Skin epidermis (tissue), 12 donors: ENCODE results near the gene VAV2.
"Not testable (repeated sequence)": the region's sequence is repeated elsewhere in the genome, so short reads cannot be mapped to it uniquely, and the experiment has no call there.

ENCODE experiments used
- H3K27ac ChIP-seq, 21 experiments: fragments of 200-600 bp; sonication (generic) in 11 of 21; one replicate each; pipeline ENCODE4 v1.5.0; 2020; ENCODE audit warnings: mild to moderate bottlenecking in 3 of 21, inconsistent platforms in 2 of 21, moderate library complexity in 2 of 21
- H3K4me3 ChIP-seq, 7 experiments: fragments of 200-600 bp; sonication (generic) in 2 of 7; one replicate each; pipeline ENCODE4 v1.5.0; 2020; ENCODE audit warnings: inconsistent platforms in 2 of 7, mild to moderate bottlenecking in 2 of 7, moderate library complexity in 1 of 7

VAV2 gene

DNA sequence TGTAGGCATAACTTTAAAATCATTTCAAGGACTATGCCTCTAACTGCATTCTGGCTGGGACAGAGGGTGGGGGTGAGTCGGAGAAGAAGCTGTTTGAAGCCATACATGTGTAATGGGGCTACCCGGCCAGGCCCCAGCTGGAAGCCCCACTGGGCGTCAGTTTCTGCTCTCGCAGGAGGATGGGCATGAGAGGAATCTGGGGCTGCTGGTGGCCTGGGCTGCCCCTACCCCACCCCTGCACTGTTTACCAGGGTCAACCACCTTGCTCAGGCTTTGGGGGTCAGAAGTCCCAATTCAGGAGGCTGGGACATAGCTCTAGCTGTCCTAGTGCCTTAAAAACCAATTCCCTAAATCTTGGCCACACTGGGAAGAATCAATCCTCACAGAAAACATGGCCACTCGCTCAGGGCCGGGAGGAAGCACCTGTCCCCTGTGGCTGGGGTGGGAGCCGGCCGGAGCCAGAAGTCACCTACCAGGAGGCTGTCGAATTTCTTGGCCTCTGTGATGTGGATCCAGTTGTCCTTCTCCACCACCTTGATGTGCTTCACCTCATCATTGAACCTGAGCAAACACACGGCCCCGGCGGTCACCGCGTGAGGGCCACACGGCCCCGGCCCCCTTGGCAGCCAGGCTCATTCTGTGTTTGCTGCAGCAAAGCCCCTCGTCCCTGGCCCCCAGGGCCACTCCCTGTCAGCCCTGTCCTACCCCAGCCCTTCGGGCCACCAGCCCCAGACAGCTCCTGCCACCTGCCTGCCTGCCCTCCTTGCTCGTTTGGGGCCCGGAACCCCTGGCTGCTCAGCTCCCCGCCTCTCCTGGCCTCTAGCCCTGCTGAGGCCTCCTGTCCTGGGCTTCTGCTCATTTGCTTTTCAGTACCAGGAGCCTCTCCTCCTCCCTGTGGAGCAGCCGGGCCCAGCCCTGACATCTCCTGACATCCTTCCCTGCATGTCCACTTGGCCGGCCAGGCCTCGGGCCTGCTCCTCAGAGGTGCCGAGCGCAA is 220.3 kb downstream of the VAV2 start:
- Histone ChIP-seq H3K4me3 (no peak overlapping the region), H3K27ac (no peak overlapping the region)

DNA sequence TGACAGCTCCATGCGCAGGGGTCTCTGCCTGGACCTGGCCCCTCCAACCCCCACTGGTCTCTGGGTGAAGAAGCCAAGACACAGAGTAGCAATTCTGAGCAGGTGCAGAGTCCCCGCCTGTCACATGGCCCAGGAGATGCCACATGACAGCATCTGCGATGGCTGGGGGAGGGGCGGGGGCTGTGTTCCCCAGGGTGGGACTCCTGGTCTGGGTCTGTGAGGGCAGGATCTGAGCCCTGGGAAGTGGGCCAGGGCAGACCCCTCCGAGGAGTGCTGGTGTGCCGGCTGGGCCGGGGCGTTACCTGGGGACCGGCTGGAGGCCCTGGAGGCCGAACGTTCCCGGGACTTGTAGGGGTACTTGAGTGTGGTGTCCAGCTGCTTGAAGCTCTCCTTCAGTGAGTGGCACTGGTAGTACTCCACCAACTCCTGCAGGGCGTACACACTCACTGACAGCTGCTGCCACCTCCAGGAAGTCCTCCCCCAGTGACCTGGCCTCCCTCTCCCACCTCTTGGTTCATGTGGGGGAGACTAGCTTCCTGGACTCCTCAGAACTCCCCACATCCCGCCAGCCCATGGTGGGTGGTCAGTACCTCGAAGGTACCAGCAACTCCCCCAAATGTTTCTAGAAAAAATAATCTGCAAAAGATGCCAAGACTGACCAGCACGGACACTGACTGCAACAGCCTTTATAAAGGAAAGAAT is 221.9 kb downstream of the VAV2 start:
- H3K27ac ChIP-seq, result no peak overlapping the region
- no peak overlapping the region for H3K4me3 ChIP-seq

DNA sequence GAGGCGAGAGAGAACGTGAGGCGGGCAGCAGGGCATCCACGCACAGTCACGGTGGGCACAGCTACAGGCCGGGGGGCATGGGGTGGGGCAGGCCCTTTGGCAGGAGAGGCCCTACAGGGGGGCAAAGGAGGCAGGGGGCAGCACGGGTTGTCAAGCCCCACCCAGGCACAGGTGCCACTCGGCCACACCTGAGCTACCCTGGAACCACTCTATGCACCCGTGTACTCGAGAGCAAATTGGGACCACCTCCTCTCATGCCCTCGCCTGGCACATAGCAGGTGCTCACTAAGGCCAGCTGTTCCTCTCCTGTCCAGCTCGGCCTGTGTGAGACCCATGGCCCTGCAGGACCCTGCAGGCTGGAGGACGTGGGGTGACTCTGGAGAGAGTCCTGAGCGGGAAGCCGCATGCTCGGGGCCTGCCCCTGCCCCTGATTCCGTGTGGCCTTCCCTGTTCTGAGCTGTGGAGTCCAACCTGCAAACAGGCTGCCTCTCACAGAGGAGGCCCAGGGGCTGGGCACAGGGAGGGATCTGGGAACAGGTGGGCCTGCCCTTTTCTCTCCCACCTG is 222.5 kb downstream of the VAV2 start:
- no peak overlapping the region for H3K4me3 ChIP-seq
- no peak overlapping the region for H3K27ac ChIP-seq

DNA sequence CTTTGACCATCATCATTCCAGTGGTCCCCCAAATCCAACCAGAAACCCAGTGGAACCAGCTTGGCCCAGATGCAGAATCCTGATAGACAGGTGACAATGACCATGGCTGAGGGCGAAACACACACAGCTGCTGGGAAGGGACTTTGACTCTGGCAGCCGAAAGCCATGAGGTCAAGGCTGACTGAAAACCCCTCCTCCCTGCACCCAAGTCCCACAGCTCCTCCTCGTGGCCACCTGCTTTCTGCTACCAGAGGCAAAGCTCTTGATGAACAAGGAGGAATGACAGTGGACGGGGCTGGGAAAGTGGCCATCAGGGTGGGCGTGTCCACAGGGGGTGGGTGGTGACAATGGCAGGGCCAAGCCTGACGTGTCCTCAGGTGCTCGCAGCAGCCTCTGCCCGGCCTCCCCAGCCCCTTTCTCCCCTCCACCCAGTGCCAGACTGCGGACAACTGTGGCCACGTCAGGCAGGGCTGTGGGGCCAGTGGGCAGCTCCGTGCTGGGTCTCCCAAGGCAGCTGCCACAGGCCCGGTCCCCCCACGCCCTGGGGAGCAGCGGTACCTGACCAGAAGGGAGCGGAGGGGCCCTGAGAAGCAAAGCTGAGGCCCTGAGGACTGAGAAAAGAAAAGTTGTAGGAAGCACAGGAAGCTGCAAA is 223.1 kb downstream of the VAV2 start:
- Histone ChIP-seq H3K4me3 (no peak overlapping the region), H3K27ac (no peak overlapping the region)

DNA sequence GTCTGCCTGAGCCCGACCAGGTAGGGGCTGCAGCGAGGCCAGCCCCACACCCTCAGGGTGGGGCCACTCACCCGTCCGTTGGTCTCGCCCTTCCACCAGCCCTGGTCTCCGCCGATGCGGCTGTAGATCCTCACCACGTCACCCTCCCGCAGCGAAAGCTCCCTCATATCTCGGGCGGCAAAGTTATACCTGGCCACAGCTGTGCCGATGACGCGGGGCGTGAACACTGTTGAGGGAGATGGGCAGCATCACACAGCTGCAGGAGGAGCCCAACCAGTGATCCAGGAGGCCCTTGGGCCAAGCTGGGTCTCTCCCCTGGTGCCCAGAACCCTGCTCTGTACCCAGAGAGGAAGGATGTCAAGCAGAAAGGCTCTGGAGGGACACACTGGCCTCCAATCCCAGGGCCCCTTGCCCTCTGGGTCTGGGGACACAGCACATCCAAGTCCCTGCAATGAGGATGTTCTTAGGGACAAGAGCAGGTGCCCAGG is 223.7 kb downstream of the VAV2 start:
- H3K27ac ChIP-seq, result no peak overlapping the region

DNA sequence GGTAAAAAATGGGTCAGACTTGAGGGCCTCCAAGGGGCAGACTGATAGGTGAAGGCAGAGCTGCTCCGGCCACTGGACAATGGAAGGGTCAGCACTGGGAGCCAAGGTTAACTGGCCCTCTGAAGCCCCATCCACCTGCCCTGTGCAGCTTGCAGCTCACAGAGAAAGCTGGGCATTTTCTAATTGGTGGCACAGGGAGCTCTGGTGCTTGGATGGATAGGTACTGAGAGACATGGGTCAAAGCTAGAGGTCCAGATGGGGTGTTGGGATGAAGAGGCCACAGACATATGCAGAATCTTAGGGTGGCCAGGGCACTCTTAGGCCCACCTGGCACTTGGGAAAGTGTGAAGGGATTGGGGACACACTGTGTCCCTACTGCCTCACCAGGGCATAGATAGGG is 224.5 kb downstream of the VAV2 start:
- Histone ChIP-seq H3K4me3 (no peak overlapping the region), H3K27ac (no peak overlapping the region)

More for the DNA sequence above, 223.7 kb downstream of the VAV2 start:
- H3K4me3 ChIP-seq, result no peak overlapping the region

DNA sequence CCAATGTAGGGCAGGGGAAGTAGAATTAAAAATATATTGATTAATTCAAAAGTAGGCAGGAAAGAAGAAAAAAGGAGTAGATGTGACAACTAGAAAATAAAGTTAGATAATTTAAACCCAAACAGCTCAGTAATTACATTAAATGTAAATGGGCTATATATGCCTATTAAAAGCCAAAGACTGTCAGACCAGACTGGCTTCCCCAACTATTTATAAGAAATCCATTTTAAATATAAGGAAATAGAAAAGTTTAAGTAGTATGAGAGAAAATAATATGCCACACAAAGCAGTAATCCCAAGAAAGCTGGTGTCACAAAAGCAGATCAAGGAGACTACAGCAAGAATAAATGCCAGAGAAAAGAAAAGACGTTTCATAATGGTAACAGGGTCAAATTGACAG is 225.1 kb downstream of the VAV2 start:
- no peak overlapping the region for H3K27ac ChIP-seq
- H3K4me3 ChIP-seq, result no peak overlapping the region

DNA sequence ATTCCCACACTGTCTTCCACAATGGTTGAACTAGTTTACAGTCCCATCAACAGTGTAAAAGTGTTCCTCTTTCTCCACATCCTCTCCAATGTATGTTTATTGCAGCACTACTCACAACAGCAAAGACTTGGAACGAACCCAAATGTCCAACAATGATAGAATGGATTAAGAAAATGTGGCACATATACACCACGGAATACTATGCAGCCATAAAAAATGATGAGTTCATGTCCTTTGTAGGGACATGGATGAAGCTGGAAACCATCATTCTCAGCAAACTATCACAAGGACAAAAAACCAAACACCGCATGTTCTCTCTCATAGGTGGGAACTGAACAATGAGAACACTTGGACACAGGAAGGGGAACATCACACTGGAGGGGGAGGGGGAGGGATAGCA is 225.9 kb downstream of the VAV2 start:
- H3K27ac ChIP-seq, H3K4me3 ChIP-seq: not testable (repeated sequence)

DNA sequence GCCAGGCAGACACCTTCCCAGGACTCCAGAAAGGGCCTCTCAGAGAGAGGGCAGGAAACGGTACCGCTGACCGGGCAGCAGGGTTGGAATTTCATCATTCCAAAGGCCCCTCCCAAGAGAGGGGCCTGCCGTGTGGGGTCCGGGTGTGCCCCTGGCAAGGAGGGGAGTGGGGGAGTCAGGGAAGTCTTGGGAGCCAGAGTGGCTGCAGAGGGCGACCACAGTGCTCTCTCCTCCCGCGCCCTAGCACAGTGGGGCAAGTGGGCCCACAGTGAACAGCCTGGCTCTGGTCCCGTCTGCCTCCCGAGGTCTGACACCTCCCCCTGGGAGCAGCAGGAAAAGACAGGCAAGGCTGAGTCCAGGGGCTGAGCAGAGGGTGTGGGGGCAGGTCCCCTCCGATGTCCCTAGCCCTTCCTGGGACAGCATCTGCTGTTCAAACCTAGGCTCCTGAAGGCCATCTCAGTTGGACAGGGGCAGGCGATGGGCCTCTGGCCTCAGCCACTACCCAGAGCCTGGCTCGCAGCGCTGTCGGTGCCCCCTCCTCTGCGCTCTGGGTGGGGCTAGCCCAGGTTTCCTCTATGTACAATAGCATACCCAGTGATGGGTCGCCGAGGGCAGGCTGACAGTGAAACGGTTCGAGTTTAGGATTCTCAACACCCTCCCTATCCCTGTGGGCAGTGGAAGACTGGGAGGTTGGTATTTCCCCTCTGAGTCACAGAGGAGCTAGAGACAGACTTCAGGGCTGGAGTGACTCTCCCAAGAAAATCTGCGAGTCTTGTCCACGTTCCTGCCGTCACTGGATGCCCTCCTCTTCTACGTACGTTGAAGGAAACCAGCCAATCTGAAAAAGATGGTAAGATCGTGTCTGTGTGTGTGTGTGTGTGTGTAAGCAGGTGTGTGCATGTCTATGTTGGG is 228.6 kb downstream of the VAV2 start:
- H3K27ac ChIP-seq, result no peak overlapping the region
- no peak overlapping the region for H3K4me3 ChIP-seq

DNA sequence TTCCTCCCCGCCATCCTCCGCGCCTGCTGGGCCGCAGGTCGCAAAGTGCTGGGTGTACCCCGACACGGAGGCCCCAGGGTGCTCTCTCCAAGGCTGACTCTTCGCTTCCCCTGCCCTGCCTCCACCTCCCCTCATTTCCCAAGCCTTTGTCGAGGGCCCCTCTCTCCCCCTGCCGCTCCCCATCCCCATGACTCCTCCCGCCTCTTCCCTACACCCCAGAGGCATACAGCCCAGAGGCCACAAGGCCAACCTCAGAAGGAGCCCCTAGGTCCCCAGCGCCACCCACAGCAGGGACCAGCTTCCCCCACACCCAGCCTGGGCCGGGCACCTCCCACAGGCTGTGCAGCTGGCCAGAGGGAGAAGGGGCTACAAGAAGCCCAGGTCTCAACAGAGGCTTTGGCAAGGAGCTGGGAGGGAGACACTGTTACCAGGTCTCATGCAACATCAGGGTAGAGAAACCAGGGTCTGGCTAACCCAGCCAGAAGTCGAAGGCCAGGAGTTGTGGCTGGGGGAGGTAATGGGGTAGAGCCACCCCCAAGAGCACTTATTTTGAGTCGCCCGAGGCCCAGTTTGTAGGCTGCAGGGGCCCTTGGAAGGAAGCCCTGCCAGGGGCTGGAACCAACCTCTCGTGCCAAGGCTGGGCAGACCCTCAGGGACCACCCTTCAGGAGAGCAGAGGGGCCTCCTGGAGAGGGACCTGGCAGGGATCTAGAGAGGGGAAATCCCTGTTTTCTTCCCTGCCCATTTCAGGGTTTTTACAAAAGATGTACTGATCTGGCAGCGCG is 229.4 kb downstream of the VAV2 start:
- Histone ChIP-seq H3K27ac (no peak overlapping the region), H3K4me3 (no peak overlapping the region)

DNA sequence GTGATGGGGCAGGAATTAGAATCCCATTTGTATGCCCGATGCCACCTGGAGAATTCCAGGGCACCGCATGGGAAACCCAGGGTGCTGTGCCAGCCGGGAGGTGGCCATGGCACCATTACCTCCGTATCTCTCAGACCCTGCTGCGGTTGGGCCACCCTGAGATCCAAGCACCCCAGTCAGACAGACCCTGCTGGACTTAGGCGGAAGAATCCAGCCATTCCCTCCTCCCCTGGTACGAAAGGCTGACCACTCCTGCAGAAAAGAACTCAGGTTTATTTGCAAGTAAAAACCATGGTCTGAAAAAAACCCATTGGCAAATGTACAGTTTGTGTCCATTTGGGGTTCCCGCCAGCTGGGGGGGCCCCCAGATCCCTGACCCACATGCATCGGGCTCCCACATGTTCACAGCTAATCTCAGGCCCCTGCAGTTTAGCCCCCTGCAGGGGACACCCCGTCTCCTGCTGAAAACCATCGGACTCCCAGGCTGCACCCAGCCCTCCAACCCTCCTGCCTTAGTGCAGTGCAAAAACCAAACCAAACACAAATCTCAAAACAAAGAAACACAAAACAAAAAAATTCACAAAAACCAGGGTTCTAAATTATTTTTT is 230.4 kb downstream of the VAV2 start:
- H3K27ac ChIP-seq, result no peak overlapping the region
- no peak overlapping the region for H3K4me3 ChIP-seq

DNA sequence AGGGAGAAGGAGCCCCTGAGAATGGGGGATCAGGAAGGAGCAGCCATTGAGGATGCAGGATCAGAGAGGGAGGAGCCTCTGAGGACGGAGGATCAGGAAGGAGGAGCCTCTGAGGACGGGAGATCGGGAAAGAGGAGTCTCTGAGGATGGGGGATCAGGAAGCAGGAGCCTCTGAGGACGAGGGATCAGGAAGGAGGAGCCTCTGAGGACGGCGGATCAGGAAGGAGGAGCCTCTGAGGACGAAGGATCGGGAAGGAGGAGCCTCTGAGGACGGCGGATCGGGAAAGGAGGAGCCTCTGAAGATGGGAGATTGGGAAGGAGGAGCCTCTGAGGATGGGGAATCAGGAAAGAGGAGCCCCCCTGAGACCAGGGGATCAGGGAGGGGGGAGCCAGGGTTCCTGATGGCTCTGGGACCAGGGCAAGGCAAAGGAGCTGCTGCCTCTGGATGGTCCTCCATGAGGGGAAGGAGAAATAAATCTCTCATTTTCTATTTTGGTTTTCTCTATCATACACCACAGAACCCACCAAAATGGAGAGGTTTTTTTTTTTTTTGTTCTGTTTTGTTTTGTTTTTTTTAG is 231.3 kb downstream of the VAV2 start:
- Histone ChIP-seq H3K4me3 (no peak overlapping the region), H3K27ac (no peak overlapping the region)

DNA sequence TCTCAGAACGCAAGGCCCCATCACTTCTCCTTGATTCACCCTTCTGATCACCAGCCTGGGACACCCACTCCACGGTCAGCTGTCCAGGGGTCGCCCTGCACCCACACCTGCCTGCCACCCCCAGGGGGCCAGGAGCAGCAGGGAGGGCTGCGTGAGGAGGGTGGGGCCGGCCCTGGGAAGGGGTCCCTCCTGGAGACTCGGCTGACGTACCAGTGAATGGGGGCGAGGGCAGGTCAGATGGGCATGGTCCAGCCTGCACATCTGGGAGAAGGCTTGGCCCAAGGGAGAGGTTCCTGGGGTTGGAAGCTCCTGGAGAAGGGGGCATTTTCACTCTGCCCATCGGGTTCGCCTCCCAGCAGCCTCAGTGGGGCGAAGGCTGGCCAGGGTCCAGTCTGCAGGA is 232.2 kb downstream of the VAV2 start:
- no peak overlapping the region for H3K27ac ChIP-seq
- H3K4me3 ChIP-seq, result no peak overlapping the region

DNA sequence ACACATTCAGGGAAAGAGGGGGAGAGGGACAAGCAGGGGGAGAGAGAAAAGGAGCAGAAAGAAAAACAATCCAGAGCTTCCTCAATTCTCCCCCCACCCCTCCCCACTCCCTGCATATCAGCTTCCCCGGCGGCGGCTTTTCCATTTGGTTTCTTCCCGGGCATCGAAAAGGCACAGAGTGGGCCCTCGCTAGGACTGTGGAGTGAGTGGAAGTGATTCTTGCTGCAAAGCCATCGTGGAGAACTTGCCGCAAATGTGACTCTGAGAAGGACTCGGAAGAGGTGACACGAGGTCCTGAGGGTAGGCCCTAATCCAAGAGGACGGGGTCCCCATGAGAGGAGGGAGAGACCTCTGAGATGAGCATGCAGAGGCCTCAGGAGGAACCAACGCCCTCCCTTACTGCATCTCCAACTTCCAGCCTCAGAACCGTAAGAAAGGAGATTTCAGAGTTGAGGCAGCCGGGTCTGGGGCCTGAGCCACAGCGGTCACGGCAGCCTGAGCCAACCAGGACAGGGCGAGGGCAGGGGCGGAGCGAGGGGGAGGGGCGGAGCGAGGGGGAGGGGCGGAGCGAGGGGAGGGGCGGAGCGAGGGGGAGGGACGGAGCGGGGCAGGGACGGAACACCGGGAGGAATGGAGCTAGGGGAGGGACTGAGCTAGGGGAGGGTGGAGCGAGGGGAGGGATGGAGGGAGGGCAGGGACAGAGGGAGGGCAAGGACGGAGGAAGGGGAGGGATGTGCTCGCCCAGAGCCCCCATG is 232.8 kb downstream of the VAV2 start:
- no peak overlapping the region for H3K4me3 ChIP-seq
- no peak overlapping the region for H3K27ac ChIP-seq

DNA sequence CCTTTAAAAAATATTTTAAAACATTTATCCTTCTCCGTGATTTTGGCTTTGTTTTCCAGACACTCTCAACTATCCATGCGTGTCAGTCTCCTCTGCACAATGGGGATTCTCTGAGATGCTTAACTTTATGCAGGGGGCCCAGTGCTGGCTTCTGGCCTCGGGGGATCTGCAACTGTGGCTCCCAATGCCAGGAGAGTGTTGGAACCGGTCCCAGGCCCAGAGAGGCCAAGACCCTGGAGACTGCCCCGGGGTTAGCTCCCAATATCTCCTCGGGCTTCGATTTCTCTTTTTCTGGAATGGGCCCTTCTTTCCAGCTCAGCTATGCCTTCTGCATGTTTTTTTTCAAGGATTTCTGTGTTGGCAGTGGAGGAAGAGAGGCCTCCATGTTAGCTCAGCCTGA is 233.9 kb downstream of the VAV2 start:
- no peak overlapping the region for H3K4me3 ChIP-seq
- H3K27ac ChIP-seq, result no peak overlapping the region

DNA sequence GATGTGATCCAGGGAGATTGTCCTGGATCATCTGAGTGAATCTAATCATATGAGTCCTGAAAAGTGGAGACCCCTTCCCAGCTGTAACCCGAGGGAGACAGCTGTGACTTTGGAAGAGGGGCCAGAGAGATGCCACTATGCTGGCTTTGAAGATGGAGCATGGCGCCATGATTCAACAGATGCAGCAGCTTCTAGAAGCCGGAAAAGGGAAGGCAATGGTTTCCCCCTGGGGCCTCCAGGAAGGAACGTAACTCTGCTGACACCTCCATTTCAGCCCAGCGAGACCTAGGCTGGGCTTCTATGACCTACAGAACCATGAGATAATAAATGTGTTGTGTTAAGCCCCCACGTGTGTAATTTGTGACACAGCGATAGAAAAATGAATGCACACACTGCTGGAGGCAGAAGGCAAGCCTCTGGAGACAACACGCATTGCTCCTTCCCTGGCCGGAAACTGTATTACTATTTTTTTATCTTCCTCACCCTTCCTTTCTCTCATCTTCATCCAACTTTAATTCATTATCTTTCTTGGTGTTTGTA is 237.4 kb downstream of the VAV2 start:
- Histone ChIP-seq H3K4me3 (no peak overlapping the region), H3K27ac (no peak overlapping the region)

DNA sequence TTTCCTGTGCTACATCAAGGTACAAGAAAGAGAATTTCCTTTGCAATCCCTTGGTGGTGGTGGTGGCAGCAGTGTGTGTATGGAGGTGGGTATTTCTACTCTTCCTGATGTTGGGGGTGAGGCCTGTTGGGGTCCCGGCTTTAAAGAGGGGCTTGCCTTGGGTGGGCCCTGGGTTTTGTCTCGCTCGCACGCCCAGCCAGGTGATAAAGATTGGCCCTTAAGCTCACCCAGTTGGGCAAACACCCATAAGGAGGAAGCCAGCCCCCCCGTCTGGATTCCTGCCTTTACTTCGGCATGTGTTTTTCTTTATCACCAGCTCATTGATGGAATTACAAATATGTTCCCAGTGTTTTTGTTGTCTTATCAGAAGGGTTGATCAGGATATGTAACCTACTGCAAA is 237.9 kb downstream of the VAV2 start:
- no peak overlapping the region for H3K4me3 ChIP-seq
- no peak overlapping the region for H3K27ac ChIP-seq
